Uterus (tissue), 4 donors: ENCODE measurements around the gene INPP5A. TPM values are rescaled to one million over a fixed set of nuclear protein-coding genes. Genes with fewer than 3 reads are reported as not detected.

ENCODE experiments used
- DNase-seq, 2 donors: peaks; one replicate each; pipeline ENCODE4 v3.0.0-alpha.2; 2019 to 2020
- H3K27ac ChIP-seq, 2 donors: fragments of 200-600 bp; sonication (generic); 1 replicate in 1 of 2; 2 replicates in 1 of 2; pipeline ENCODE4 v1.5.1; 2016 to 2018
- H3K27me3 ChIP-seq, 2 donors: fragments of 200-600 bp; sonication (generic); one replicate each; pipeline ENCODE4 v1.5.1; 2018 to 2019; ENCODE audit warnings: control low read depth in 1 of 2
- H3K36me3 ChIP-seq, 2 donors: fragments of 200-600 bp; sonication (generic); one replicate each; pipeline ENCODE4 v1.5.1; 2019; ENCODE audit warnings: control low read depth in 1 of 2
- H3K4me1 ChIP-seq, 2 donors: fragments of 200-600 bp; sonication (generic); one replicate each; pipeline ENCODE4 v1.5.1; 2018 to 2019; ENCODE audit warnings: control low read depth in 1 of 2
- H3K4me3 ChIP-seq, 2 donors: fragments of 200-600 bp; sonication (generic); 1 replicate in 1 of 2; 2 replicates in 1 of 2; pipeline ENCODE4 v1.5.1; 2018 to 2019; ENCODE audit warnings: mild to moderate bottlenecking in 1 of 2
- H3K9me3 ChIP-seq, 2 donors: fragments of 200-600 bp; sonication (generic); one replicate each; pipeline ENCODE4 v1.5.1; 2019; ENCODE audit warnings: control low read depth in 1 of 2
- CTCF ChIP-seq, 4 experiments: fragments of 200-600 bp in 2 of 4; fragments of 450-650 bp in 2 of 4; sonication (generic) in 2 of 4; IDR thresholded peaks; one replicate each; pipeline ENCODE4 v1.5.1; 2016 to 2019; ENCODE audit warnings: antibody characterized with exemption in 4 of 4, mild to moderate bottlenecking in 2 of 4, moderate library complexity in 1 of 4
- POLR2A ChIP-seq, 2 donors: fragments of 450-650 bp; IDR thresholded peaks; one replicate each; pipeline ENCODE4 v1.6.1; 2016; ENCODE audit warnings: antibody characterized with exemption in 2 of 2, mild to moderate bottlenecking in 1 of 2, moderate library complexity in 1 of 2
- intact Hi-C: fragments of 100-400 bp; cut with DNase I; formaldehyde crosslinking; loops from one replicate; pipeline ENCODE4 v1.15.1; 2023; ENCODE audit warnings: low total_unique reads
- total RNA-seq, 4 donors: library from RNA; depleted of rRNA in 3 of 4; stranded (reverse); fragments of >200 nt in 3 of 4; gene quantifications; one replicate each; pipeline versions ENCODE4 v1.1.0 to v1.2.4, GENCODE V29; 2014 to 2023
- donor health status: DM: yes; HTN: yes; CAD: no.

Gene INPP5A
- total RNA-seq, 4 donors from 2014 or later = 22.5 to 160 (median 93.2) TPM

- no peaks in the 10 kb centered on the region for H3K36me3 ChIP-seq
- H3K27ac ChIP-seq = peak overlapping the region; percentile 93 to 96
- peak; percentile 63 to 74 for DNase-seq
- peaks cover 16 to 44% of the 10 kb centered on the region in 2 donors for H3K4me1 ChIP-seq
- no peaks in the 10 kb centered on the region for H3K9me3 ChIP-seq
- intact Hi-C loops = no loop called here
- H3K4me3 ChIP-seq = no peak overlapping the region
- no peaks in the 10 kb centered on the region for H3K27me3 ChIP-seq
- TF ChIP-seq CTCF (IDR thresholded peaks at IDR 0.05) (no peak), POLR2A (IDR thresholded peaks at IDR 0.05) (peak in 1 of 2 donors; percentile 33)
Observed at GRCh38 chr10:132518572-132519381, 18.8 kb upstream of the INPP5A start.

- H3K4me1 ChIP-seq = peaks cover 16 to 44% of the 10 kb centered on the region in 2 donors
- no peak for TF ChIP-seq CTCF (IDR thresholded peaks at IDR 0.05)
- no peak for TF ChIP-seq POLR2A (IDR thresholded peaks at IDR 0.05)
- no peaks in the 10 kb centered on the region for H3K36me3 ChIP-seq
- no peaks in the 10 kb centered on the region for H3K9me3 ChIP-seq
- H3K27me3 ChIP-seq = no peaks in the 10 kb centered on the region
- DNase-seq = peak; percentile 39 to 57
- no peak overlapping the region for H3K4me3 ChIP-seq
- H3K27ac ChIP-seq = peak overlapping the region; percentile 93 to 96
- intact Hi-C loops = no loop called here
Observed at GRCh38 chr10:132519382-132520176, 18.0 kb upstream of the INPP5A start.

- no peak for TF ChIP-seq CTCF (IDR thresholded peaks at IDR 0.05)
- TF ChIP-seq POLR2A (IDR thresholded peaks at IDR 0.05) = peak in 1 of 2 donors; percentile 14
- Histone ChIP-seq H3K36me3 (no peaks in the 10 kb centered on the region), H3K4me1 (peaks cover 16 to 44% of the 10 kb centered on the region in 2 donors), H3K27ac (peak overlapping the region; percentile 93 to 96), H3K9me3 (no peaks in the 10 kb centered on the region), H3K27me3 (no peaks in the 10 kb centered on the region), H3K4me3 (no peak overlapping the region)
- intact Hi-C loops = no loop called here
- DNase-seq = peak; percentile 77 to 82
Observed at GRCh38 chr10:132520177-132520811, 17.3 kb upstream of the INPP5A start.

GRCh38 chr10:132521041-132521465 lies 16.5 kb upstream of the INPP5A start:
- peak overlapping the region; percentile 93 to 96 for H3K27ac ChIP-seq
- TF ChIP-seq POLR2A (IDR thresholded peaks at IDR 0.05) (no peak), CTCF (IDR thresholded peaks at IDR 0.05) (no peak)
- H3K4me3 ChIP-seq = no peak overlapping the region
- DNase-seq = peak; percentile 45
- no peaks in the 10 kb centered on the region for H3K9me3 ChIP-seq
- no peaks in the 10 kb centered on the region for H3K36me3 ChIP-seq
- H3K4me1 ChIP-seq = peaks cover 16 to 37% of the 10 kb centered on the region in 2 donors
- intact Hi-C loops = no loop called here
- H3K27me3 ChIP-seq = no peaks in the 10 kb centered on the region
